Testis (tissue), 2 donors: ENCODE results near the gene ATP5MG.

Experiments
- POLR2A ChIP-seq: fragments of 450-650 bp; IDR thresholded peaks from one replicate; pipeline ENCODE4 v1.6.1; 2017; ENCODE audit warnings: antibody characterized with exemption, mild to moderate bottlenecking, moderate library complexity
- TF ChIP-seq, protein P1 (sequence below), 3 experiments: fragments of 450-650 bp in 2 of 3; fragments of 200-600 bp in 1 of 3; sonication (generic) in 1 of 3; IDR thresholded peaks; one replicate each; pipeline ENCODE4 v1.5.1; 2016 to 2019; ENCODE audit warnings: antibody characterized with exemption in 3 of 3, mild to moderate bottlenecking in 2 of 3, moderate library complexity in 1 of 3

DNA sequence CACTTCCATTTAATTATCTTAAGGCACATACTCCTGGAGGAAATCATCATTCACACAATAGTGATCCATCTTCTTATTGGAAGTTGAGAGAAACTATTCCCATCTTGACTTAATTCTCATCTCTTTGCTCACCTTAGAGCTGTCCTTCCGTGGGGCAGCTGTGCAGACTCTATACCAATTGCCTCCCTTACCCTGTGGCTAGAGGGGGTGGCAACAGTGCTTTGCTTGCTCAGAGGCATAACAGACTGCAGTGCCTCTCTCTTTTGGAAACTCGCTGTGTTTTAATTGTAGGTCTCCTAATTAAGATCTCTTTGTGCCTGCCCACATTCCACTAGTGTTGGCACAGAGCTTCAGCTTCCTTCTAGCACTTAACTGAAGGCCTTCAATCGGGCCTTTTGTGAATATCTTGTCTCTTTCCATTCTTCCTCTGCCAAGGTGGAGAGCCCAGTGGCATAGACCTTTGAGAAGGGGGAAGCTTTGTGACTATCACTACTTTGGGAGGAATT lies 40.4 kb downstream of the ATP5MG start:
- no peak for TF ChIP-seq POLR2A
- TF ChIP-seq, protein P1, sequence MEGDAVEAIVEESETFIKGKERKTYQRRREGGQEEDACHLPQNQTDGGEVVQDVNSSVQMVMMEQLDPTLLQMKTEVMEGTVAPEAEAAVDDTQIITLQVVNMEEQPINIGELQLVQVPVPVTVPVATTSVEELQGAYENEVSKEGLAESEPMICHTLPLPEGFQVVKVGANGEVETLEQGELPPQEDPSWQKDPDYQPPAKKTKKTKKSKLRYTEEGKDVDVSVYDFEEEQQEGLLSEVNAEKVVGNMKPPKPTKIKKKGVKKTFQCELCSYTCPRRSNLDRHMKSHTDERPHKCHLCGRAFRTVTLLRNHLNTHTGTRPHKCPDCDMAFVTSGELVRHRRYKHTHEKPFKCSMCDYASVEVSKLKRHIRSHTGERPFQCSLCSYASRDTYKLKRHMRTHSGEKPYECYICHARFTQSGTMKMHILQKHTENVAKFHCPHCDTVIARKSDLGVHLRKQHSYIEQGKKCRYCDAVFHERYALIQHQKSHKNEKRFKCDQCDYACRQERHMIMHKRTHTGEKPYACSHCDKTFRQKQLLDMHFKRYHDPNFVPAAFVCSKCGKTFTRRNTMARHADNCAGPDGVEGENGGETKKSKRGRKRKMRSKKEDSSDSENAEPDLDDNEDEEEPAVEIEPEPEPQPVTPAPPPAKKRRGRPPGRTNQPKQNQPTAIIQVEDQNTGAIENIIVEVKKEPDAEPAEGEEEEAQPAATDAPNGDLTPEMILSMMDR (IDR thresholded peaks at IDR 0.05) = no peak
